Measurements from ENCODE around the gene MAGEA9. TPM values are rescaled to one million over a fixed set of nuclear protein-coding genes. Genes with fewer than 3 reads are reported as not detected.
"Not testable (repeated sequence)": the region's sequence is repeated elsewhere in the genome, so short reads cannot be mapped to it uniquely, and the experiment has no call there.

MAGEA9 gene, protein sequence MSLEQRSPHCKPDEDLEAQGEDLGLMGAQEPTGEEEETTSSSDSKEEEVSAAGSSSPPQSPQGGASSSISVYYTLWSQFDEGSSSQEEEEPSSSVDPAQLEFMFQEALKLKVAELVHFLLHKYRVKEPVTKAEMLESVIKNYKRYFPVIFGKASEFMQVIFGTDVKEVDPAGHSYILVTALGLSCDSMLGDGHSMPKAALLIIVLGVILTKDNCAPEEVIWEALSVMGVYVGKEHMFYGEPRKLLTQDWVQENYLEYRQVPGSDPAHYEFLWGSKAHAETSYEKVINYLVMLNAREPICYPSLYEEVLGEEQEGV
- polyA plus RNA-seq (ENCODE audit: insufficient read length in 4 of 4) = not detected

DNA sequence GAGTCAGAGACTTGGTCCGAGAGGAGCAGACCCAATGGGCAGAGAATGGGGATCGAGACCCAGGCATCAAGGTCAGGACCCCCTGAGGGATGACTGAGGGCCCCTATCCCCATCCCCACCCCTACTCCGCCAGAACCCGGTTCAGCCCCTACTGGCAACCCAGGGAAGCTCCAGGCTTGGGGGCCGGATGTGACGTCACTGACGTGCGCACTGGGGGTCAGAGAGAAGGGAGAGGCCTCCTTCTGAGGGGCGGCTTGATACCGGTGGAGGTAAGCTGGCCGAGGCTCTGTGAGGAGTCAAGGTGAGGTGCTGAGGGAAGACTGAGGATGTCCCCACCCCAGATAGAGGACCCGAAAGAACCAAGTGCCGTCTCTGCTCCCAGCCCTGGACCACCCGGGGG, at the start of gene MAGEA9:
MAGEA9 (plus strand) TSS at position 204 of the 400 bp plus-strand sequence. CDS start 4,281 bp downstream, outside the sequence.
- DNase-seq (ENCODE audit: low read depth in 4 of 4, low spot score in 3 of 4) = not testable (repeated sequence)

DNA sequence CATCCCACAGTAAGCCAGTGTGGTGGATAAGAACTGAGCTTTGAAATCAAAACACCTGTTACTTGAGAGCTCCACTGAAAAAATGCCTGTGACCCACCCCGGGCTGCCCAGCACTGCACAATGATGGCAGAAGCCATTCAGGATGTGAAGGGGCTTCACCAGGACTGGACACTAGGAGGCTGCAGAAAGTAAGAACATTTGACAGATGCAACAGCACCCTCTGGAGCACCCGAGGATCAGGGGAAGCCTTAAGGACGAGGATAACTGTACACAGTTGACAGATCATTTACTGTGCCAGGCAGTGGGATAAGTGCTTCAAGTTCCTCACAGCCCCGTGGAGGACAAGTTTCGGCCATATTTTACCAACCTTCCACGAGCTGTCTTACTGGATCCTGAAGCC, 39.5 kb upstream of the MAGEA9 start:
- not testable (repeated sequence) for DNase-seq (ENCODE audit: low read depth in 4 of 4, low spot score in 3 of 4)

DNA sequence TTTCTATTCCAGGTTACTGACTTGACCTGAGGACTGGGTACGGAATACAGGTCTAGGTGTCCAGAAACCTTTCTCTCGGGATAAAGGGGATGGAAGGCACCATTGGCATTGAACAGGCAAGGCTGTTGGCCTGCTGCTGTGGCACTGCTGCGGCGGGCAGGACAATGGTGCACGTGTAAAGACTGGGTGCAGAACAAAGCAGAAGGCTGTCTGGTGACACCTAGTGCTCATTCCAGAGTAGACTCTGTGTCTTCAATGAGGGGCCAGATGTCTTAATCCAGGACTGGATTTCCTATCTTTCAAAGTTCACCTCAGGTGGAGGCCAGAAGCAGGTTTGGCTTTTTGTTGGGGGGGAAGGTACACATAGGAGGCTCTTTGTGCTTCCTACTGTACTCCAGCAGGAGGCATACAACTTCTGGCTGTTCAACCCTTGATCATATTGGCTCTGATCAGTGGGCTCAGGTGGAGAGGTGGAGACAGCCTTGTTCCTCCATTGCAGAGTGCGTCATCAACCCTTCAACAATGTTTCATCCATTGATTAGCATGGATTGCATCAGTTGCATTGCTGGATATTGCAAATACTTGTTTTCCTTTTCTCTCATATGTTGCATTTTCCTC, 35.2 kb upstream of the MAGEA9 start:
- not testable (repeated sequence) for DNase-seq (ENCODE audit: low read depth in 4 of 4, low spot score in 3 of 4)

DNA sequence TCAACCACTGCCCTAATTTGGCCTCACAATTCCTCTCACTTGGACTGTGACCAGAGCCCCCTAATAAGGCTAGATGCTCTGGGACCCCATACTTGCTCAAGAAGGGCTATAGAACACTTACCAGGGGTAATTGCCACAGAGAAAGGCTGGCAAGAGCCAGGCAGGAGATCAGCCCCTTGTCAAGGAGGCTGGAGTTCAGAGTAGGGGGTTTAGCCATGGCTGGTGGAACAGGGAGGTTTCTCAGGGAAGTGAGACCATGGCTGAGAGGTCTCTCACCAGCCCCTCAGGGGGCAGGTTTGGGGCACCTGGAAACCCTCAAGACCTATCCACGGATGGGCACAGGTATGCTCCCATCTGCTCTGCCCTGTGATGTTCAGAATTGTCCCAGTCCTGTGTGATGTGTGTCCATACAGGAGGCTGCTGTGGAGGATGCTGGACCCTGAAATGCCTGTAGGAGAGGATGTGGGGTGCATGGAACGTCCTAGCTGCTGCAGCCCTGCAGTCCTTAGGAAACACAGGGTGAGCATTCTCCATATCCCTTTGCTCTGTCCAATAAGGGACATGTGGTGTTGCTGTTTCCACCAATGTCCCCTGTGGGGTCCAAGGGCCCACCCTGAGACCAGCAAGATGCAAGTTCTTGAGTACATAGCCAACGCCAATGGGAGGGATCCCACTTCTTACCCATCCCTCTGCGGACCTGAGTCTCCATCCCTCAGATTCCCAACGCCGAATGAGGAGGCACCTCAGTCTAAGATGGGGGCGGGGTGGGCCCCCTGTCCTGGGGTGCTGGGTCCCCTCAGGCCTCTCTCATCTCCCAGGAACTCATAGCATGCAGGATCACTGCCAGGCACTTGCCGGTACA, 24.3 kb upstream of the MAGEA9 start:
- DNase-seq (ENCODE audit: low read depth in 4 of 4, low spot score in 3 of 4) = no peak

DNA sequence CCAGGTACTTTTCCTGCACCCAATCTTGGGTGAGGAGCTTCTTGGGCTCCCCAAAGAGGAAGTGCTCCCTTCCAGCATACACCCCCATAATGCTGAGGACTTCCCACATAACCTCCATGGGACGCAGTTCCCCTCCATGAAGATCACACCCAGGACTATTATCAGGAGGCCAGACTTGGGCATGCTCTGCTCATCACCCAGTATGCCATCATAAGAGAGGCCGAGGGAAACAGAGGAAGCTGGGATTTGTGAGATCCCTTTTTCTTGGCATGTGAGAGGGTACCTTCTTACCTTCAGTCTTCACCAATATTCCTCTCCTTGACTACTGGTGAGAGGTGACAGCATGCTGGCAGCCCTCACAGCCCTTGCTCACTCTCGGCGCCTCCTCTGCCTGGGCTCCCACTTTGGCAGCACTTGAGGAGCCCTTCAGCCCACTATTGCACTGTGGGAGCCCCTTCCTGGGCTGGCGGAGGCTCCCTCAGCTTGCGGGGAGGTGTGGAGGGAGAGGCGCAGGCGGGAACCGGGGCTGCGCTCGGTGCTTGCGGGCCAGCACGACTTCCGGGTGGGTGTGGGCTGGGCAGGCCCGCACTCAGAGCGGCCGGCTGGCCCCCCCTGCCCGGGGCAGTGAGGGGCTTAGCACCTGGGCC, 23.5 kb upstream of the MAGEA9 start:
- no peak for DNase-seq (ENCODE audit: low read depth in 4 of 4, low spot score in 3 of 4)

DNA sequence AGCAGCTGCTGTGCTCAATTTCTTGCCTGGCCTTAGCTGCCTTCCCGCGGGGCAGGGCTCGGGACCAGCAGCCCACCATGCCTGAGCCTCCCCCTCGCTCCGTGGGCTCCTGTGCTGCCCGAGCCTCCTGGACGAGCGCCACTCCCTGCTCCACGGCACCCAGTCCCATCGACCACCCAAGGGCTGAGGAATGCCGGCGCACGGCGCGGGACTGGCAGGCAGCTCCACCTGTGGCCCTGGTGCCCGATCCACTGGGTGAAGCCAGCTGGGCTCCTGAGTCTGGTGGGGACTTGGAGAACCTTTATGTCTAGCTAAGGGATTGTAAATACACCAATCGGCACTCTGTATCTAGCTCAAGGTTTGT, 23.0 kb upstream of the MAGEA9 start:
- DNase-seq (ENCODE audit: low read depth in 4 of 4, low spot score in 3 of 4) = not testable (repeated sequence)

DNA sequence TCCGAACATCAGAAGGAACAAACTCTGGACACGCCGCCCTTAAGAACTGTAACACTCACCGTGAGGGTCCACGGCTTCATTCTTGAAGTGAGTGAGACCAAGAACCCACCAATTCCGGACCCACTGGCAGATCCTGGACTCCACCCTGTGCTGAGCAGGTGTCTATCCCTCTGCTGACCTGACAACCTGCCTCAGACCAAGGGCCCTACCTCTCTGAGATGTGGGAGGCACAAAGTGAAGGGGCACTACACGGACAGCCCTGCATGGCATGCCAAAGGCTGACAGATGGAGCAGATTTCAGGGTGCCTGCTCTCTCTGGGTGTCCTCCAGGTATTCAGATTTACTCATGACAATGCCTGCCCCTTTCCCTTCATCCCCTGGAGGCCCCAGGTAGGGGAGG, 21.9 kb upstream of the MAGEA9 start:
- DNase-seq (ENCODE audit: low read depth in 4 of 4, low spot score in 3 of 4) = no peak

DNA sequence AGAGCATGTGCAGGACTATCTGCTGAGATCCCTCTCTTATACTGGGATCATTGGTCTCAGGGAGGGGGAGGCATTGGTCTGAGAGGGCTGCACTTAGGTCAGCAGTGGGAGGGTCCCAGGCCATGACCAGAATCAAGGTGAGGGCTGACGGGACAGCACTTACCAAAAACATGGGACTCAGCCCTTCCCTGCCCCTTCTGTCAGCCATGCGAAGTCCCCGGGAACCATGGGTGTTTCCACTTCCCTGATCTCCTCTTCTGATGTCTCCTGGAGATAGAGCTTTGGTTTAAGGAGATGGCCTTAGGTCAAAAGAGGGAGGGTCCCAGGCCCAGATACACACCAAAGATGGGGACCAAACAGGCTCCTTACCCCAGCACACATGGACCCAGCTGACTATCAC, 20.8 kb upstream of the MAGEA9 start:
- no peak for DNase-seq (ENCODE audit: low read depth in 4 of 4, low spot score in 3 of 4)

DNA sequence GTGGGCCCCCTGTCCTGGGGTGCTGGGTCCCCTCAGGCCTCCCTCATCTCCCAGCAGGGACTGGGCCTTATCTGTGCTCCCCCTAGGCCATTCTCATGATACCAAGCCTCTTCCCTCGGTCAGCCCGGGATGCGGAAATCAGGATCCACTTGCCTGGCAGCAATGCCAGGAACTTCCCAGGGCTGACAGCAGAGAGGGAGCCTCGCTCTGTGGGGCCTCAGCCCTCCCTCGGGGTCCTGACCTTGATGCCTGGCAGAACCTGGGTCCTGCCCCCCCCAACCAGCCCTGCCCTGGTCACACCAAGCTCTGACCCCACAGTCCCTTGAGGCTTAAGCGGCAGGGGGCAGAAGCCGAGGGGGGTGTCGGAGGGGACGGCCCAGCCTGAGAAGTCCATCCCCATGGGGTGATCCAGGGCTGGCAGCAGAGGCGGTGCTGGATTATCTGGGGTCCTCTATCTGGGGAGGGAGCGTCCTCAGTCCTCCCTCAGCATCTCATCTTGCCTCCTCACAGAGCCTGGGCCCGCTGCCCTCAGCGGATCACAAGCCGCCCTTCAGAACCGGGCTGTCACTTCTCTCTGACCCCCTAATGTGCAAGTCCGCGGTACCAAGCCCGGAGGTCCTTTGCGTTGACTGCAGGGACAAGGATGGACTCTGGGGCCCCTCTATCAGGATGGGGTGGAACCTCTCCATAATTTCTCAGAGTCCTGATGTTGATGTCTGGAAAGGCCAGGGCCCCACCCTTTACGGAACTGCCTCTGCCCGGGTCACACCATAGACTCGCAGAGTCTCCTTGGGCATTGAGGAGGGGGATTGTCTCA, 19.7 kb upstream of the MAGEA9 start:
- not testable (repeated sequence) for DNase-seq (ENCODE audit: low read depth in 4 of 4, low spot score in 3 of 4)

DNA sequence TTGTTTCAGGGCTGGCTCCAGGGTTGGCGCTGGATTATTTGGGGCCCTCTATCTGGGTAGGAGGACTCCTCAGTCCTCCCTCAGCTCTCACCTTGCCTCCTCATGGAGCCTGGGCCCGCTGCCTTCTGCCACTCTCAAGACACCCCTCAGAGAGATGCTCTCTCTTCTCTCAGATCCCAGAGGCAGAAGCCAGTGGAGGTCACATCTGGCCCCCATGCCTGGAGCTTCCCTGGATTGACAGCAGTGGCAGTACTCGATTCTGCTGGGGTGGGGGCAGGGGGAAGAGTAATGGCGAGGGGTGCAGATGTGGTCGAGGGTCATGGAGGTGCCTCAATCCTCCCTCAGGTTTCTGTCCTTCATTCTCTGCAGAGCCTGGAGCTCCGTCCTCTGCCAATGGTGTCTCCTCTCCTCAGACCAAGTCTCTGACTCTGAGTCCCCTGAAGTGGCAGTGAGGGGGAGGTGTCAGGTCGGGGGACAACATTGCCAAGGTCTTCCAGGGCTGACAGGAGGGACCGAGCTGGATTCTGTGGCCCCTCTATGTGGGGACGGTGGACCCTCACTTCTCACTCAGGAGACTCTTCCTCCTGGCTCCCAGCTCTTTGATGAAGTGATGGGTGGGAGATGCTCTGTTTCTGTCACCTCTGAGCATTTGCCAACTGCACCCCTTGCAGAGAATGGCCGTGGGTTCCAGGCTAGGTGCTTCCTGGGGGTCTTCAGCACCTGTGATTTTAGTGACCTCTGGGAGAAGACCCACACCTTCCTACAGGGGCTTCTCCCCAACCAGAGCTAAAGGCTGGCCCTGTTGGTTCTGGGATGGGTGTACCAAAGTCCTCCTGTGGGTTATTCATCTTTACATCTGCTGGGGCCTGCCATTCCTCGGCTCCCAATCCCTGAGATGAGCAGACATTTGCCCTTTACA, 18.8 kb upstream of the MAGEA9 start:
- DNase-seq (ENCODE audit: low read depth in 4 of 4, low spot score in 3 of 4) = no peak

DNA sequence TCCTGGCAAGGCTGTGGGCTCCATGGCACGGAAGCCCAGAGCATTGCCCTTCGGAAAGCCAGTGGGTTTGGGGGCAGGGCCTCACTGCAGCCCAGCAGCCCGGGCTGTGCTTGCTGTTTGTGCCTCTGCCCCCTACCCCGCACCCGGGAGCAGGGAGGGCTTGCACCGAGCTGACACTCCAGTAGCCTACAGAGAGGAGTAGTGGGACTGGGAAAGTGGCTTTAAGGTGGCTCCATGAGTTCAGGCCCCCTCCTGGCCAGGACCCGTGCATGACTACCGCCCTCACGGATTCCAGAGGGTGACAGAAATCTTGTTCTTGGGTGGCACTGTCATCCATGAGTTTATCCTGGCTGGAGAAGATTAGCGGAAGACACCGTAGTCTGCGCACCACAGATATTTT, 11.4 kb upstream of the MAGEA9 start:
- DNase-seq (ENCODE audit: low read depth in 4 of 4, low spot score in 3 of 4) = not testable (repeated sequence)

DNA sequence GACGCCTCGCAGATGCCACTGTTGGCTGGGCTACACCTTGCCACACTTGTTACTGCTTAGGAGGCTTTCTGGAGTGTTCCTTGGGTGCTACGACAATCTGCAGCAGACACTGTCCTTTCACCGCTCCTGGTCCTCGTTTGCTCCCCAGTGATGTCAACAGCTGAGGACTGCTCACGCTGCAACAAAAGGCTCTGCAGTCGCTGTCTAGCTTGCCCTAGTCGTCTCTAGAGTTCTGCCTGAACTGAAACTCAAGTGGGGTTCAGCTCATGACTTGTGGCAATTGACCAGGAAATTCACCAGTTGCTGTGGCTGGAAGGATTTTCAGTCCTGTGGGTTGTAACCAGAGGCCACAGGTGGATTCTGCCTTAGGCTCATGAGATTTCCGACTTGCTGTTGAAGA, 8.7 kb upstream of the MAGEA9 start:
- DNase-seq (ENCODE audit: low read depth in 4 of 4, low spot score in 3 of 4) = not testable (repeated sequence)

DNA sequence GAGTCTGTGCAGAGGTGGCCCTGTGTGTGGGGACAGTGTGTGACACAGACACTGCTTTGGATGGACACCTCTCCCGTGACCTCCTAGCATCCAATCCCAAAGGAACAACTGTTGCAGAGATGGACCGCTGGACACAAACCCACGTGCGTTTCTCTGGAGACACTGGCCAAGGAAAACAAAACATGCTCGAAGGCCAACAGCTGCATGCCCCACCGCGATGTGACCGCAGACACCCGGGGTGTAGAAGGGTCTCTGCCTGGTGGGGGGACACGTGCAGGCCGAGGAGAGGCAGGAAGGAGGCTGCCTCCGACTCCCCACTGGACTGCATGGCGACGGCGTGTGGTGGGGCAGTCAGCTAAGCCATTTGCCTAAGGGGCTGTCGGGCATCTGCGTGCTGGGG, 8.0 kb upstream of the MAGEA9 start, which contains the start of gene HSFX1:
HSFX1 (plus strand) TSS at position 301 of the 400 bp plus-strand sequence. CDS start 614 bp downstream, outside the sequence.
- DNase-seq (ENCODE audit: low read depth in 4 of 4, low spot score in 3 of 4) = not testable (repeated sequence)

DNA sequence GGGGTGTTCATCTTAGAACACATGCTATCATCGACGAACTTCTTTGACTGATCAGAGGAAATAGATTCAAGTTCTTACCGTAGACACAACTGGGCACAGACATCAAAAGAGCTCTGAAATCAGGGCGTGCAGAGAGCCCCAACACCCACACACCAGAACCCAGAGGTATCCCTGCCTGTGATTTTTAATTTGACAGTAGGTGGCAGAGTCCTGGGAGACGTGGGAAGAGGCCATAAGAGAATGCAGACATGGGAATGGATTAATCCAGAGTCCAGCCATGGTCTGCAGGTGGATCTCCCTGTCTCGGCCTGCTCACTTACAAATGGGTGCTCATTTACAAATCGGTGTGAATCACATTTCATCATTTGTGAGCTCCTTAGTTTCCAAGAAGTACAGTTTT, 3.7 kb upstream of the MAGEA9 start:
- DNase-seq (ENCODE audit: low read depth in 4 of 4, low spot score in 3 of 4) = not testable (repeated sequence)

DNA sequence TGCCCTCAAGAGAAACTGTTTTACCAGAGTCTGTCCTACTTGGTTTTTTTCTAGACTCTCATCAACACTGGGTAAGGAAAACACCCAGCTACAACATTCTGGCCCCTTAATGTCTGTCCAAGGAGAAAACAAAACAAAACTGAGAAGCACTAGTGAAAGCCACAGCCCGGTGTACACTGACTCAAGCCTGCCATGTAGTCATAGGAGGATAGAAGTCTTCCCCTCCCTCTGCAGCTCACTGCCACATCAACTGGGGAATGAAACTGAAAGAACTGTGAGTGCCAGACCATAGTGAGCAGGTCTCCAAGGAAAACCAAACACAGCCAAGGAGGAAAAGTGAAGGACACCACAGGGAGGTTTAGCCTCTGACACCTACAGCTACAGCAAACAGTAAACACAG, 13.8 kb downstream of the MAGEA9 start:
- not testable (repeated sequence) for DNase-seq (ENCODE audit: low read depth in 4 of 4, low spot score in 3 of 4)

DNA sequence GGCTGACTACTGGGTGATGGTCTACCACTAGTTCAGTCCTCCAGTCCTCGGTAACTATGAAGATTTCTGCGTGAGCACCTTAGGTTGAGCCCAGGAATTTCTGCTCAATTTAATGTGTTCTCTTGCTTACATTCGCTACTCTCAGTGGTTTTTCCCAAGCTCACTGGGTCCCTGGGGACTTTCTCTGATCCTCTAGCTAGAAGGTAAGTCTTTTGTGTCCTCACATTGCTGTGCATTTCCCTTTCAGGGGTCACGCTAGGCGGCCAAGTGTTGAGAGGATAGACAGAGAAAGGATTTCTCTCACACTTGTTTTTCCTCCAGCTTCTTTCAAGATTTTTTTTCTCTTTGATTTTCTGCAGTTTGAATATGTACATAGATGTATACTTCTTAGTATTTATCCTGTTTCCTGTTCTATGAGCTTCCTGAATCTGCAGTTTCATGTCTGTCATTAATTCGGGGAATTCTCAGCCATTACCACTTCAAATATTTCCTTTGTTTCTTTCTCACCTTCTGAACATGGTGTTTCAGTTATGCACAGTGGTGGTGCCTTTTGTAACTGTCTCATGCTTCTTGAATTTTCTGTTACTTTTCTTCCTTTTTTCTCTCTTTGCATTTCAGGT, 17.5 kb downstream of the MAGEA9 start:
- no peak for DNase-seq (ENCODE audit: low read depth in 4 of 4, low spot score in 3 of 4)

DNA sequence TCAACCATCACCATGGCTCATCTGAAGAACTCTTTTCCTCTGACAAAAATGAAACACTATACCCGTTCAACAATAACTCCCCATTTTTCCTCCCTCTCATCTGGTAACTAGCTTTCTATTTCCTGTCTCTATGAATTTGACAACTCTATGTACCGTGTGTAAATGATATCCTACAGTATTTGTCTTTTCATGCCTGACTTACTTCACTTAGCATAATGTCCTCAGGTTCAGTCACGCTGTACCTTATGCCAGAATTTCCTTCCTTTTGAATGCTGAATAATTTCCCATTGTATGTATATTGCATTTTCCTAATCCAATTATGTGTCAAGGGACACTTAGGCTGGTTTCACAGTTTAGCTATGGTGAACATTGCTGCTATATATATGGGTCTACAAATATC, 18.2 kb downstream of the MAGEA9 start:
- DNase-seq (ENCODE audit: low read depth in 4 of 4, low spot score in 3 of 4) = no peak

DNA sequence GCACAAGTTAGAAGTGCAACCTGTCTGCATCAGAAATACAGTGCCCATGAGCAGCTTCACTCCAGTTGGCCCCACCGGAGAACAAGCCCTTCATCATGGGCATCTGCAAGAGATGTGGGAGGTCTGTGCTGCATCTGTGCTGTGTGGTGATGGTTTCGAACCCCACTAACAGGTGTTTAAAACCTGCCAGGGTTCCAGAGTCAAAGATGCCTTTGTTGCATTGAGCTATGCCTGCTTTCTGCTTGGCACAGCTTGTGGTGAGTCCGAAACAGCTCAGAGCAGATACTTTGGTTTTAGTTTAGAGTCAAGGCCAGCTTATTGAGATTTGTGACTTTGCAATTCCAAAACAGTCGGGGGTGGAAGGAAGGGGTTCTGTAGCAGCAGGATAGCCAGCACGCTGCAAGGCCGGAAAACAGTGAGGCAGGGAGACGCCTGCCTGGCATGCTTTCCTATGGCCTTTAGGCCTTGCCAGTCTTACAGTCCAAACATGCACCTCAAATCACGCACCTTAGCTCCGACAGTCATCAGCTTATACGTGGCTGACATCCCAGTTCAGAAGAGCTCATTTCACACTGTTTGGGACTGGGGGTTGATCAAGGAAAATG, 21.8 kb downstream of the MAGEA9 start:
- no peak for DNase-seq (ENCODE audit: low read depth in 4 of 4, low spot score in 3 of 4)
